Adrenal gland (tissue), 5 donors: ENCODE results near the gene PRSS33.

Experiments
- POLR2A ChIP-seq, 2 donors: fragments of 450-650 bp; IDR thresholded peaks; one replicate each; pipeline ENCODE4 v1.6.1; 2017; ENCODE audit warnings: antibody characterized with exemption in 2 of 2, mild to moderate bottlenecking in 2 of 2, moderate library complexity in 1 of 2
- TF ChIP-seq, protein P1 (sequence below), 6 experiments: fragments of 450-650 bp in 4 of 6; fragments of 200-600 bp in 2 of 6; sonication (generic) in 1 of 6; IDR thresholded peaks; 1 replicate in 5 of 6; 2 replicates in 1 of 6; pipeline versions ENCODE4 v1.5.1 to v1.8.0; 2016 to 2021; ENCODE audit warnings: antibody characterized with exemption in 6 of 6, mild to moderate bottlenecking in 2 of 6, moderate library complexity in 1 of 6
- donor health status: DM: no; HTN: no; CAD: no.

DNA sequence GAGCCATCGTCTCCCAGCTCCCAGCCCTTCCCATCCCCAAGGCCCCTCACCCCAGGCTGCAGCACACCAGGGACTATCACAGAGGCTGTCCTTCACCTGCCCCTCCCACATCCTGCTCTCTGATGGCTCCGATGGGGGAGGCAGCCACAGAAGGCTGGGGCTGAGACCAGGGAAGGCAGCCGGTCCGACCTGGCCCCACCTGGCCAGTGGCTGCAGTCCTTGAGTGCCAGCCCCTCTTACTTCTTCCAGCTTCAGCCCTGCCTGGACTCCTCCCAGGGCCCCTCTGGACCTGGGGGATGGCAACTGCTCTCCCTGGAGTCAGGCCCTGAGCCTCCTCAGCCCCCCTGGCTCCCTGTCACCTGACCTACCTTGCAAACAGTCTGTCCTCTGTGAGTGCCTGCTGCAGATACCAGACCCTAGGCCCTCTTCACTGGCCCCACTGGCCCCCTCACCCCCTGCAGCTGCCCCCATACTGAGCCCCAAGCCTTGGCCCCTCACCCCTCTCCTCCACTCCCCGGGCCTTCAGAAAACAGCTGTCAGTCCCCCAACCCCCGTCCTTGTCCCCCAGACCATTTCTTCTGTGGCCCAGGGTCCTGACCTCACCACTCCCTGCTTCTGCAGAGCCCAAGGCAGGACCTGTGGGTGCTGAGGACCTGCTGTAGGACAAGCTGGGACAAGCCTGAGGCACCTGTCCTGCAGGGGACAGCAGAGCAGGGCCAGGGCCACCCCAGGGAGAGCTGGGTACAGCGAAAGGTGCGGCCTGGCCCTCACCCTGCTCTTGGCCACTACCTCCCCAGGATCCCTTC, 47.5 kb downstream of the PRSS33 start:
- TF ChIP-seq, protein P1, sequence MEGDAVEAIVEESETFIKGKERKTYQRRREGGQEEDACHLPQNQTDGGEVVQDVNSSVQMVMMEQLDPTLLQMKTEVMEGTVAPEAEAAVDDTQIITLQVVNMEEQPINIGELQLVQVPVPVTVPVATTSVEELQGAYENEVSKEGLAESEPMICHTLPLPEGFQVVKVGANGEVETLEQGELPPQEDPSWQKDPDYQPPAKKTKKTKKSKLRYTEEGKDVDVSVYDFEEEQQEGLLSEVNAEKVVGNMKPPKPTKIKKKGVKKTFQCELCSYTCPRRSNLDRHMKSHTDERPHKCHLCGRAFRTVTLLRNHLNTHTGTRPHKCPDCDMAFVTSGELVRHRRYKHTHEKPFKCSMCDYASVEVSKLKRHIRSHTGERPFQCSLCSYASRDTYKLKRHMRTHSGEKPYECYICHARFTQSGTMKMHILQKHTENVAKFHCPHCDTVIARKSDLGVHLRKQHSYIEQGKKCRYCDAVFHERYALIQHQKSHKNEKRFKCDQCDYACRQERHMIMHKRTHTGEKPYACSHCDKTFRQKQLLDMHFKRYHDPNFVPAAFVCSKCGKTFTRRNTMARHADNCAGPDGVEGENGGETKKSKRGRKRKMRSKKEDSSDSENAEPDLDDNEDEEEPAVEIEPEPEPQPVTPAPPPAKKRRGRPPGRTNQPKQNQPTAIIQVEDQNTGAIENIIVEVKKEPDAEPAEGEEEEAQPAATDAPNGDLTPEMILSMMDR (IDR thresholded peaks at IDR 0.05), result no peak
- TF ChIP-seq POLR2A (IDR thresholded peaks at IDR 0.05), result no peak
